CD8-positive, alpha-beta memory T cell (primary cell): ENCODE results near the gene KRTAP5-4. TPM values are rescaled to one million over a fixed set of nuclear protein-coding genes. Genes with fewer than 3 reads are reported as not detected.
"Not testable (repeated sequence)": the region's sequence is repeated elsewhere in the genome, so short reads cannot be mapped to it uniquely, and the experiment has no call there.

Source experiments
- CTCF ChIA-PET: fragments of 350-600 bp; sonication (Branson Sonifier 250); formaldehyde crosslinking; loops from one replicate; lab custom pipeline; 2021; ENCODE audit warnings: antibody characterized with exemption; lab: Charles Lee
- POLR2A ChIA-PET: fragments of 350-600 bp; sonication (Branson Sonifier 250); formaldehyde crosslinking; loops from one replicate; lab custom pipeline; 2021; ENCODE audit warnings: antibody characterized with exemption; lab: Charles Lee
- DNase-seq, 5 donors: peaks; one replicate each; pipeline versions ENCODE4 v3.0.0 to v3.0.0-alpha.2; 2020 to 2022; ENCODE audit warnings: mixed read lengths in 1 of 5
- H3K27ac ChIP-seq: one replicate; pipeline ENCODE4 v1.7.0; 2013; ENCODE audit warnings: low read depth, mild to moderate bottlenecking, low read length, moderate library complexity
- H3K27me3 ChIP-seq: 2 replicates; pipeline ENCODE4 v1.7.0; 2013; ENCODE audit warnings: low read length, mild to moderate bottlenecking; ENCODE audit not compliant: insufficient read depth, poor library complexity, severe bottlenecking
- H3K36me3 ChIP-seq: 2 replicates; pipeline ENCODE4 v1.7.0; 2013; ENCODE audit warnings: mild to moderate bottlenecking, low read length, moderate library complexity; ENCODE audit not compliant: insufficient read depth
- H3K4me1 ChIP-seq: 2 replicates; pipeline ENCODE4 v1.7.0; 2013; ENCODE audit warnings: mild to moderate bottlenecking, low read length, moderate library complexity; ENCODE audit not compliant: insufficient read depth
- H3K4me3 ChIP-seq: 2 replicates; pipeline ENCODE4 v1.7.0; 2013; ENCODE audit warnings: mild to moderate bottlenecking, low read length
- H3K9me3 ChIP-seq: 2 replicates; pipeline ENCODE4 v1.7.0; 2013; ENCODE audit warnings: mild to moderate bottlenecking, low read length
- H3K27ac Mint-ChIP-seq, 8 donors: one replicate each; pipeline ENCODE4 v1.8.0; 2020 to 2021; ENCODE audit warnings: mixed read lengths in 8 of 8, mild to moderate bottlenecking in 6 of 8, inconsistent platforms in 3 of 8, moderate library complexity in 3 of 8
- H3K27me3 Mint-ChIP-seq, 2 donors: one replicate each; pipeline ENCODE4 v1.8.0; 2020 to 2021; ENCODE audit warnings: mixed read lengths in 2 of 2, mild to moderate bottlenecking in 1 of 2, moderate library complexity in 1 of 2
- H3K36me3 Mint-ChIP-seq, 3 donors: one replicate each; pipeline ENCODE4 v1.8.0; 2020 to 2021; ENCODE audit warnings: mixed read lengths in 3 of 3, inconsistent platforms in 1 of 3, mild to moderate bottlenecking in 1 of 3
- H3K4me1 Mint-ChIP-seq, 3 donors: one replicate each; pipeline ENCODE4 v1.8.0; 2020 to 2021; ENCODE audit warnings: mixed read lengths in 3 of 3, inconsistent platforms in 1 of 3, mild to moderate bottlenecking in 1 of 3
- H3K4me3 Mint-ChIP-seq, 7 donors: one replicate each; pipeline ENCODE4 v1.8.0; 2020 to 2021; ENCODE audit warnings: mixed read lengths in 7 of 7, mild to moderate bottlenecking in 6 of 7, moderate library complexity in 4 of 7, inconsistent platforms in 2 of 7
- H3K9me3 Mint-ChIP-seq, 5 donors: one replicate each; pipeline ENCODE4 v1.8.0; 2020 to 2022; ENCODE audit warnings: mixed read lengths in 5 of 5, mild to moderate bottlenecking in 3 of 5, moderate library complexity in 2 of 5, inconsistent platforms in 1 of 5
- polyA plus RNA-seq: library from polyadenylated mRNA; unstranded; fragments of 300-500 nt; fragmentation: Illumina TruSeq; gene quantifications from one replicate; pipeline ENCODE4 v1.2.3, GENCODE V29; 2021
- total RNA-seq, 2 experiments: library from RNA; stranded (reverse); gene quantifications; one replicate each; pipeline ENCODE4 v1.2.3, GENCODE V29; 2021

Gene KRTAP5-4
- total and polyA plus RNA-seq, 3 experiments from 2014 or later: not detected

DNA sequence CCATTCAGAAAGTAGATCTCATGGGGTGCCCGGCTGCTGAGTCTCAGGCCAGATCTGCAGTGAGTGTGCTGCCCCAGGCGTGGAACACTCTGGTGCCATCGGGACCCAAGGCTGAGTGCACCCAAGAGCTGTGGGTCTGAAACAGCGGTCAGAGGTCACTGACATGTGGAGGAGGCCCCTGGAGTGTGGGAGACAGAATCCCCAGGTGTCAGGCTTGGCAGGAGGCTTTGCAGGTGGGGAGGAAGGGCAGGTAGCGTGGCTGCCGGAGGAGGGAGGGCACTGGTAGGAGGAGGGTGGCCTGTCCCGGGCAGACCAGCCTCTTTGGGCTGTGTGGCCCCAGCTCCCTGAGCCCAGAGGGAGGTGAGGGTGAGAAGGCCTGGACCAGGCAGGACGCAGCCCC lies 43.4 kb upstream of the KRTAP5-4 start:
- no peaks in the 10 kb centered on the region for H3K27me3 ChIP-seq
- Mint-ChIP-seq H3K27ac (no peak overlapping the region), H3K4me1 (peaks cover under 1 to 16% (median 5%) of the 10 kb centered on the region in 3 donors), H3K9me3 (no peaks in the 10 kb centered on the region), H3K27me3 (peaks cover 22 to 27% of the 10 kb centered on the region in 2 donors), H3K36me3 (no peaks in the 10 kb centered on the region), H3K4me3 (no peak overlapping the region)
- no peak for DNase-seq
- H3K27ac ChIP-seq: no peak overlapping the region
- no peaks in the 10 kb centered on the region for H3K4me1 ChIP-seq
- no peaks in the 10 kb centered on the region for H3K36me3 ChIP-seq
- ChIA-PET CTCF (no interaction called here), POLR2A (no interaction called here)
- no peaks in the 10 kb centered on the region for H3K9me3 ChIP-seq
- H3K4me3 ChIP-seq: no peak overlapping the region

DNA sequence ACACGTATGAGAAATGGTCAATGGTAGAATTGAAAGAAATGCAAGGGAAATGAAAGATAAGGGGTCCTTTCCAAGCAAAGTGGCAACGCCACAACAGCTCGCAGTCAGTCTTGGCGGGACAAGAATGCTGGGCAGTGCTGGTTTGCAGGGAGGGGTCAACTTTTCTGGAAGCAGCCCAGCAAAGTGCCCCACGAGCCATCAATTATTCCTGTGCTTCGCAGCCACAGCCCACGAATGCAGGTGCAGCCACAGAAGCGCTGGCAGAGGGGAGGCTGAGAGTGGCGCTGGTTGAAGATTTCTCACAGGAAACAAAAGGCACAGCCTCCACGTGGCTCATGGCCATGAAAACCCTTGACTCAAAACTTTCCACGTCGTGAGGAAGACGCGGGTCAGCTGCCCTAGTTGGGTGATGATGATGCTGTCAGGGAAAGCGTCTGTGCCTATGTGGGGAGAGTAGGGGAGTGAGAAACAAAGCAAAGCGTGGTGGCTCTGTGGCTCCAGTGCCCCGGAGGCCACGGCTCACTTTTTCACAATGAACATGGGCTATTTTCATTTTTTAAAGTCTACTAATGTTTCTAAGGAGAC lies 40.9 kb upstream of the KRTAP5-4 start:
- not testable (repeated sequence) for H3K36me3 Mint-ChIP-seq, H3K27ac Mint-ChIP-seq

DNA sequence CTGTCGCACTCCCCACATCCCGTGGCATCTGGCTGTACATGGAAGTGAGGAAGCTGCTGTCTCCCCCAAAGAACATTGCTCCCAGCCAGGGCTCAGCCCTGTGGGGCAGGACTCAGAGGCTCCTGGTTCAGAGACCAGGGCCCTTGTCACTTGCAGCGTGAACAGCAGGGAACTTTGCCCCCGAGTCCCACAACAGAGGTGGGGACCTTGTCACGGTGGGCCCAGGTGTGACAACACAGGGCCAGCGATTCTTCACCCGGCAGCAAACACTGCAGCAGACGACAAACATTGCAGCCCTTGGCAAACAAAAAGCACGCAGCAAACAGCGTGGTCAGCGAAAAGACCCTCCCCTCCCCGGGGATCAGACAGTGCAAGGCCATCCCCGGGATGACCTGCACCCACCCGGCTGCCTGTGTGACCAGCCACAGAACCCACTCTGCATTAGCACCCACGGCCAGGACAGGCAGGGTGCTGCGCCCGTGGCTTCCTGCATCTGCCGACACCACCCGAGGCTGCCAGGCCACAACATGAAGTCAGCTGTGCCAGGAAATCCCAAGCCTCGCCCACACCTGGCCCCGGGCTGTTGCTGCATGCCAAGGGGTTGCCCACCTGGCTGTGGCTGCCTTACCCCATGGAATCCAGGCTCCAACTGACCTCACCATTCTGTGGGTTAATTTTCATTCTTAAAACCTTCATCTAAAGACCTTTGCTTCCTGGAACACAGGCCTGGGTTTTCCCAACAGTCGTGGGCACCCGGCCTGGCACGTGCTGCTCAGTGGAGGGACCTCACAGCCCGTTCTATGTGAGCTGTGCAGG lies 39.7 kb upstream of the KRTAP5-4 start:
- POLR2A ChIA-PET, H3K9me3 Mint-ChIP-seq, H3K9me3 ChIP-seq, H3K27me3 ChIP-seq, DNase-seq, CTCF ChIA-PET, H3K4me3 ChIP-seq, H3K36me3 ChIP-seq, H3K36me3 Mint-ChIP-seq, H3K27ac ChIP-seq, H3K4me1 ChIP-seq: not testable (repeated sequence)
- peaks cover 26 to 37% of the 10 kb centered on the region in 2 donors for H3K27me3 Mint-ChIP-seq
- H3K4me3 Mint-ChIP-seq: peak overlapping the region in 1 of 7 donors; percentile 68
- H3K4me1 Mint-ChIP-seq: peaks cover 0 to 18% (median 10%) of the 10 kb centered on the region in 3 donors
- peak overlapping the region in 1 of 8 donors; percentile 61 for H3K27ac Mint-ChIP-seq

More for the DNA sequence above, 40.9 kb upstream of the KRTAP5-4 start:
- Mint-ChIP-seq H3K4me1 (peaks cover 0 to 18% (median 10%) of the 10 kb centered on the region in 3 donors), H3K27me3 (peaks cover 23 to 32% of the 10 kb centered on the region in 2 donors)
- DNase-seq, CTCF ChIA-PET, H3K36me3 ChIP-seq, H3K9me3 ChIP-seq, POLR2A ChIA-PET, H3K27me3 ChIP-seq, H3K4me1 ChIP-seq, H3K9me3 Mint-ChIP-seq, H3K4me3 Mint-ChIP-seq, H3K27ac ChIP-seq, H3K4me3 ChIP-seq: not testable (repeated sequence)

DNA sequence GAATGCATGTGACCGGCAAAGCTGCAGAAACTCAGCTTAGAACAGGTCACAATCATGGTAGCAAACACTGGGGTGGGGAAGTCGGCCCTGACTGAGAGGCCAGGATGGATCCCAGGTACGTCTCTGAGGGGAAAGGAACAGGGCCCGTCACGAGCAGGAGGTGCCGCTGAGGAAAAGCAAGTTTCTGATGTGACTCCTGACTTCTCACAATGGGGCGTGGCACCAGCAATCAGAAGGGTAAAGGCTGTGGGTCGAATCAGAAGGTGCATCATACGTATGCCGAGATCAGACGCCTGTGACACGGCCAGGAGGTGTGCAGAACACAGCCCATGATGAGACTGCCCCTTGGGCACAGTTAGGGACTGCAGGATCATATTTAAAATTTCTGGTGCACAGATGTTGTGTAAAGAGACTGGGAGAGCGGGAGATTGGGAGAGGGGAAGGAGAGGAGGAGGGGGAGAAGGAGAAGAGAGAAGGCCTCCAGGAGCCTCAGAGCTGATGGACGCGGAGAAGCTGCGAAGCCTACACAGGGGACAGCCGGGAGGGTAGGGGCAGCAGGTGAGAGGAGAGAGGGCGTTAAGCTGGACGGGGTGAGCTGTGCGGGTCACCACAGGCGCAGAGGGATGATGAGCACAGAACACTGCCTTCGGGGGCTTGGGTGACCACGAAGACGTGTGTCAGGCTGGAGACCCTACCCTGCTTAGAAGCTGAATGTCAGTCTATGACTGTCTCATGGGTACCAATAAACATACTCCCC lies 38.4 kb upstream of the KRTAP5-4 start:
- Mint-ChIP-seq H3K9me3 (peaks cover 0 to 2% (median 0%) of the 10 kb centered on the region in 5 donors), H3K27ac (no peak overlapping the region), H3K36me3 (no peaks in the 10 kb centered on the region), H3K27me3 (peaks cover 26 to 49% of the 10 kb centered on the region in 2 donors), H3K4me1 (peaks cover 0 to 18% (median 10%) of the 10 kb centered on the region in 3 donors), H3K4me3 (peak overlapping the region in 3 of 7 donors; percentile 10 to 56 (median 38))
- H3K27ac ChIP-seq: no peak overlapping the region
- H3K4me1 ChIP-seq: peaks cover 10% of the 10 kb centered on the region
- DNase-seq: no peak
- H3K9me3 ChIP-seq: no peaks in the 10 kb centered on the region
- no peak overlapping the region for H3K4me3 ChIP-seq
- no peaks in the 10 kb centered on the region for H3K36me3 ChIP-seq
- CTCF ChIA-PET: no interaction called here
- peaks cover 9% of the 10 kb centered on the region for H3K27me3 ChIP-seq
- POLR2A ChIA-PET: no interaction called here

DNA sequence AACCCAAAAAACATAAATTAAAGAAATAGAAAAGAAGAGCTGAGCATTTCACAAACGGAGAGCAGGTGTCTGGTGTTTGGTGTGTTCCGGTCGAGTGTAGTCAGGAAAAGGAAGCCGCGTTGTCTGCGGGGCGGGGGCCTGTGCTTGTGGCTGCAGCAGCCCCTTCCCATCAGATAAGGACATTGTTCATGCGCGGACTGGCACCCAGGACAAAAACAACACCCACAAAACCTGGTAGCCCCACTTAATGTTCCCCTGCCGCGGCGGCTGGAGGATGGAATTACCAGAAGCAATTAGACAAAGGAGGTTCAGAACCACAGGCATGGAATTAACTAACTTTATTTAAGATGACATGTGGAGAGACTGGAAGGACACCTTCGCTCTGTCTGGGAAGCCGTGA lies 37.6 kb upstream of the KRTAP5-4 start:
- CTCF ChIA-PET: no interaction called here
- Histone ChIP-seq H3K4me3 (no peak overlapping the region), H3K4me1 (peaks cover 10% of the 10 kb centered on the region), H3K9me3 (no peaks in the 10 kb centered on the region), H3K36me3 (no peaks in the 10 kb centered on the region), H3K27me3 (peaks cover 10% of the 10 kb centered on the region), H3K27ac (no peak overlapping the region)
- Mint-ChIP-seq H3K36me3 (no peaks in the 10 kb centered on the region), H3K27me3 (peaks cover 26 to 51% of the 10 kb centered on the region in 2 donors), H3K4me3 (peak overlapping the region in 3 of 7 donors; percentile 53 to 81 (median 54)), H3K4me1 (peaks cover 0 to 18% (median 10%) of the 10 kb centered on the region in 3 donors), H3K27ac (peak overlapping the region in 2 of 8 donors; percentile 26 to 71), H3K9me3 (peaks cover 0 to 2% (median 0%) of the 10 kb centered on the region in 5 donors)
- DNase-seq: no peak
- POLR2A ChIA-PET: no interaction called here

DNA sequence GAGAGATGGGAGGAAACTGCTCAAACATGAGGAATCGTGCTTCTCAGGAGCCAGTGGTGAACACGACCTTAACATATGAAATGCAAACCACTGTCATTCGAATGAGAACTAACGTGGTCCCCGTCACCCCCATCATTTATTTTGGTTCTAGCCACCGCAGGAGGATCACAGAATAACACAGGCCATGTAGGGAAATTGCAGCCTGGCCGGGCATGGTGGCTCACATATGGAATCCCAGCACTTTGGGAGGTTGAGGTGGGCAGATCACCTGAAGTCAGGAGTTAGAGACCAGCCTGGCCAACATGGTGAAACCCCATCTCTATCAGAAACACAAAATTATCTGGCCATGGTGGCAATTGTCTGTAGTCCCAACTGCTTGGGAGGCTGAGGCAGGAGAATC lies 34.7 kb upstream of the KRTAP5-4 start:
- Histone ChIP-seq H3K27me3 (peaks cover 13% of the 10 kb centered on the region), H3K4me1 (peaks cover 10% of the 10 kb centered on the region), H3K4me3 (no peak overlapping the region), H3K27ac (no peak overlapping the region), H3K9me3 (no peaks in the 10 kb centered on the region), H3K36me3 (no peaks in the 10 kb centered on the region)
- Mint-ChIP-seq H3K27me3 (peaks cover 27 to 61% of the 10 kb centered on the region in 2 donors), H3K27ac (no peak overlapping the region), H3K9me3 (peaks cover 0 to 2% (median 0%) of the 10 kb centered on the region in 5 donors), H3K36me3 (no peaks in the 10 kb centered on the region), H3K4me3 (no peak overlapping the region), H3K4me1 (peaks cover 0 to 15% (median 10%) of the 10 kb centered on the region in 3 donors)
- POLR2A ChIA-PET: no interaction called here
- CTCF ChIA-PET: no interaction called here
- DNase-seq: no peak

DNA sequence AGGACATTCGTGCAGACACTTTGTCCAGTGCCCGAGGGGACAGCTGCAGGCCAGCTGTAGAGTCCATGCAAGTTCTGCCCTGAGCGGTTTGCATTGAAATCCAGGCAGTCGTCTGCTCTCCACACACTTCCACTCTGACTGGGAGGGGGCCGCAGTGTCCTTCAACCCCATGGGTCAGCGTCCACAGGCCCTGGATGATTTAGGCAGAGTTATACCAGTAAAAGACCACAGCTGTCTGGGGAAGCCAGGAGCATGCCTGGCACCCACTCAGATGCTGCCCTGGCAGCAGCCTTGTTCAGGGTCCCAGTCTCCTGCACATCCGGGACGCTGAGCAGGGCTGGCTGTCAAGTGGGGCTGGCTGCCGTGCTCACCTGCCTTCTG lies 34.1 kb upstream of the KRTAP5-4 start:
- H3K4me1 Mint-ChIP-seq: peaks cover 0 to 14% (median 10%) of the 10 kb centered on the region in 3 donors
- ChIA-PET CTCF (no interaction called here), POLR2A (no interaction called here)
- Histone ChIP-seq H3K27ac (no peak overlapping the region), H3K27me3 (peaks cover 13% of the 10 kb centered on the region), H3K9me3 (no peaks in the 10 kb centered on the region), H3K36me3 (no peaks in the 10 kb centered on the region), H3K4me1 (peaks cover 10% of the 10 kb centered on the region), H3K4me3 (no peak overlapping the region)
- H3K4me3 Mint-ChIP-seq: no peak overlapping the region
- H3K27me3 Mint-ChIP-seq: peaks cover 27 to 63% of the 10 kb centered on the region in 2 donors
- DNase-seq: no peak
- no peaks in the 10 kb centered on the region for H3K36me3 Mint-ChIP-seq
- no peak overlapping the region for H3K27ac Mint-ChIP-seq
- H3K9me3 Mint-ChIP-seq: peaks cover 0 to 2% (median 0%) of the 10 kb centered on the region in 5 donors
